Measurements from ENCODE around the gene SPESP1.

SPESP1 gene

GRCh38 chr15:68983961-68984481 is 53.7 kb downstream of the SPESP1 start:
- Histone ChIP-seq H3K4me1 (ENCODE audit: insufficient read depth, low read length) (no peaks in the 10 kb centered on the region), H3K27ac (ENCODE audit: low read depth, low read length) (no peak overlapping the region), H3K9ac (ENCODE audit: low read length) (no peak overlapping the region), H3K9me3 (ENCODE audit: low read length) (no peaks in the 10 kb centered on the region), H3K4me3 (ENCODE audit: low read depth in 1 of 2, low read length in 2 of 2) (no peak overlapping the region), H3K36me3 (ENCODE audit: insufficient read depth, low read length) (no peaks in the 10 kb centered on the region), H3K27me3 (ENCODE audit: control insufficient read depth in 1 of 2, insufficient read depth in 2 of 2, low read length in 2 of 2) (no peaks in the 10 kb centered on the region)

GRCh38 chr15:68984586-68984985 is 54.3 kb downstream of the SPESP1 start:
- no peak overlapping the region for H3K9ac ChIP-seq (ENCODE audit: low read length)
- no peak overlapping the region for H3K4me3 ChIP-seq (ENCODE audit: low read depth in 1 of 2, low read length in 2 of 2)
- no peaks in the 10 kb centered on the region for H3K36me3 ChIP-seq (ENCODE audit: insufficient read depth, low read length)
- no peak overlapping the region for H3K27ac ChIP-seq (ENCODE audit: low read depth, low read length)
- H3K9me3 ChIP-seq (ENCODE audit: low read length): no peaks in the 10 kb centered on the region
- H3K4me1 ChIP-seq (ENCODE audit: insufficient read depth, low read length): no peaks in the 10 kb centered on the region
- no peaks in the 10 kb centered on the region for H3K27me3 ChIP-seq (ENCODE audit: control insufficient read depth in 1 of 2, insufficient read depth in 2 of 2, low read length in 2 of 2)

GRCh38 chr15:68985361-68985891 is 55.1 kb downstream of the SPESP1 start:
- Histone ChIP-seq H3K36me3 (ENCODE audit: insufficient read depth, low read length) (no peaks in the 10 kb centered on the region), H3K27ac (ENCODE audit: low read depth, low read length) (no peak overlapping the region), H3K9me3 (ENCODE audit: low read length) (no peaks in the 10 kb centered on the region), H3K9ac (ENCODE audit: low read length) (no peak overlapping the region), H3K27me3 (ENCODE audit: control insufficient read depth in 1 of 2, insufficient read depth in 2 of 2, low read length in 2 of 2) (no peaks in the 10 kb centered on the region), H3K4me3 (ENCODE audit: low read depth in 1 of 2, low read length in 2 of 2) (no peak overlapping the region), H3K4me1 (ENCODE audit: insufficient read depth, low read length) (no peaks in the 10 kb centered on the region)

GRCh38 chr15:68986322-68986721 is 56.0 kb downstream of the SPESP1 start:
- Histone ChIP-seq H3K27ac (ENCODE audit: low read depth, low read length) (no peak overlapping the region), H3K9ac (ENCODE audit: low read length) (no peak overlapping the region), H3K4me3 (ENCODE audit: low read depth in 1 of 2, low read length in 2 of 2) (no peak overlapping the region), H3K4me1 (ENCODE audit: insufficient read depth, low read length) (no peaks in the 10 kb centered on the region), H3K9me3 (ENCODE audit: low read length) (no peaks in the 10 kb centered on the region), H3K36me3 (ENCODE audit: insufficient read depth, low read length) (no peaks in the 10 kb centered on the region), H3K27me3 (ENCODE audit: control insufficient read depth in 1 of 2, insufficient read depth in 2 of 2, low read length in 2 of 2) (no peaks in the 10 kb centered on the region)

- no peaks in the 10 kb centered on the region for H3K9me3 ChIP-seq (ENCODE audit: low read length)
- no peak overlapping the region for H3K4me3 ChIP-seq (ENCODE audit: low read depth in 1 of 2, low read length in 2 of 2)
- H3K27ac ChIP-seq (ENCODE audit: low read depth, low read length): no peak overlapping the region
- H3K9ac ChIP-seq (ENCODE audit: low read length): no peak overlapping the region
- no peaks in the 10 kb centered on the region for H3K4me1 ChIP-seq (ENCODE audit: insufficient read depth, low read length)
- no peaks in the 10 kb centered on the region for H3K27me3 ChIP-seq (ENCODE audit: control insufficient read depth in 1 of 2, insufficient read depth in 2 of 2, low read length in 2 of 2)
- no peaks in the 10 kb centered on the region for H3K36me3 ChIP-seq (ENCODE audit: insufficient read depth, low read length)
These were observed 56.8 kb downstream of the SPESP1 start for GRCh38 chr15:68987120-68987519.

- Histone ChIP-seq H3K27ac (ENCODE audit: low read depth, low read length) (no peak overlapping the region), H3K4me3 (ENCODE audit: low read depth in 1 of 2, low read length in 2 of 2) (no peak overlapping the region), H3K9me3 (ENCODE audit: low read length) (no peaks in the 10 kb centered on the region), H3K27me3 (ENCODE audit: control insufficient read depth in 1 of 2, insufficient read depth in 2 of 2, low read length in 2 of 2) (no peaks in the 10 kb centered on the region), H3K4me1 (ENCODE audit: insufficient read depth, low read length) (no peaks in the 10 kb centered on the region), H3K9ac (ENCODE audit: low read length) (no peak overlapping the region), H3K36me3 (ENCODE audit: insufficient read depth, low read length) (no peaks in the 10 kb centered on the region)
These were observed 57.4 kb downstream of the SPESP1 start for GRCh38 chr15:68987676-68988075.

- Histone ChIP-seq H3K36me3 (ENCODE audit: insufficient read depth, low read length) (no peaks in the 10 kb centered on the region), H3K9me3 (ENCODE audit: low read length) (no peaks in the 10 kb centered on the region), H3K9ac (ENCODE audit: low read length) (no peak overlapping the region), H3K4me1 (ENCODE audit: insufficient read depth, low read length) (no peaks in the 10 kb centered on the region), H3K4me3 (ENCODE audit: low read depth in 1 of 2, low read length in 2 of 2) (no peak overlapping the region), H3K27me3 (ENCODE audit: control insufficient read depth in 1 of 2, insufficient read depth in 2 of 2, low read length in 2 of 2) (no peaks in the 10 kb centered on the region), H3K27ac (ENCODE audit: low read depth, low read length) (no peak overlapping the region)
These were observed 59.4 kb downstream of the SPESP1 start for GRCh38 chr15:68989541-68990230.

GRCh38 chr15:68990231-68990991 is 60.1 kb downstream of the SPESP1 start:
- no peaks in the 10 kb centered on the region for H3K36me3 ChIP-seq (ENCODE audit: insufficient read depth, low read length)
- no peaks in the 10 kb centered on the region for H3K4me1 ChIP-seq (ENCODE audit: insufficient read depth, low read length)
- H3K27me3 ChIP-seq (ENCODE audit: control insufficient read depth in 1 of 2, insufficient read depth in 2 of 2, low read length in 2 of 2): no peaks in the 10 kb centered on the region
- no peak overlapping the region for H3K4me3 ChIP-seq (ENCODE audit: low read depth in 1 of 2, low read length in 2 of 2)
- H3K27ac ChIP-seq (ENCODE audit: low read depth, low read length): no peak overlapping the region
- H3K9ac ChIP-seq (ENCODE audit: low read length): no peak overlapping the region
- no peaks in the 10 kb centered on the region for H3K9me3 ChIP-seq (ENCODE audit: low read length)

- Histone ChIP-seq H3K9me3 (ENCODE audit: low read length) (no peaks in the 10 kb centered on the region), H3K4me1 (ENCODE audit: insufficient read depth, low read length) (no peaks in the 10 kb centered on the region), H3K9ac (ENCODE audit: low read length) (no peak overlapping the region), H3K27ac (ENCODE audit: low read depth, low read length) (no peak overlapping the region), H3K4me3 (ENCODE audit: low read depth in 1 of 2, low read length in 2 of 2) (no peak overlapping the region), H3K27me3 (ENCODE audit: control insufficient read depth in 1 of 2, insufficient read depth in 2 of 2, low read length in 2 of 2) (no peaks in the 10 kb centered on the region), H3K36me3 (ENCODE audit: insufficient read depth, low read length) (no peaks in the 10 kb centered on the region)
These were observed 60.7 kb downstream of the SPESP1 start for GRCh38 chr15:68990992-68991500.

- Histone ChIP-seq H3K9ac (ENCODE audit: low read length) (no peak overlapping the region), H3K4me3 (ENCODE audit: low read depth in 1 of 2, low read length in 2 of 2) (no peak overlapping the region), H3K36me3 (ENCODE audit: insufficient read depth, low read length) (no peaks in the 10 kb centered on the region), H3K9me3 (ENCODE audit: low read length) (no peaks in the 10 kb centered on the region), H3K27me3 (ENCODE audit: control insufficient read depth in 1 of 2, insufficient read depth in 2 of 2, low read length in 2 of 2) (no peaks in the 10 kb centered on the region), H3K4me1 (ENCODE audit: insufficient read depth, low read length) (no peaks in the 10 kb centered on the region), H3K27ac (ENCODE audit: low read depth, low read length) (no peak overlapping the region)
These were observed 61.4 kb downstream of the SPESP1 start for GRCh38 chr15:68991723-68992122.

GRCh38 chr15:68992696-68993095 is 62.4 kb downstream of the SPESP1 start:
- no peaks in the 10 kb centered on the region for H3K27me3 ChIP-seq (ENCODE audit: control insufficient read depth in 1 of 2, insufficient read depth in 2 of 2, low read length in 2 of 2)
- no peak overlapping the region for H3K4me3 ChIP-seq (ENCODE audit: low read depth in 1 of 2, low read length in 2 of 2)
- no peaks in the 10 kb centered on the region for H3K4me1 ChIP-seq (ENCODE audit: insufficient read depth, low read length)
- H3K27ac ChIP-seq (ENCODE audit: low read depth, low read length): no peak overlapping the region
- no peaks in the 10 kb centered on the region for H3K9me3 ChIP-seq (ENCODE audit: low read length)
- H3K9ac ChIP-seq (ENCODE audit: low read length): no peak overlapping the region
- H3K36me3 ChIP-seq (ENCODE audit: insufficient read depth, low read length): no peaks in the 10 kb centered on the region
